Measurements from ENCODE around the gene TMC4. TPM values are rescaled to one million over a fixed set of nuclear protein-coding genes. Genes with fewer than 3 reads are reported as not detected.
"Not testable (repeated sequence)": the region's sequence is repeated elsewhere in the genome, so short reads cannot be mapped to it uniquely, and the experiment has no call there.

TMC4 gene
- total RNA-seq, 1 donor from 2014 or later = 198 TPM

- no peak for DNase-seq (ENCODE audit: low spot score)
Measured at GRCh38 chr19:54179262-54179852, 6.4 kb upstream of the TMC4 start.

- DNase-seq (ENCODE audit: low spot score) = no peak
Measured at GRCh38 chr19:54178581-54179261, 5.8 kb upstream of the TMC4 start.

- no peak for DNase-seq (ENCODE audit: low spot score)
Measured at GRCh38 chr19:54173951-54174834, 1.2 kb upstream of the TMC4 start.

GRCh38 chr19:54173359-54173699 is 369 bp upstream of the TMC4 start:
- no peak for DNase-seq (ENCODE audit: low spot score)

GRCh38 chr19:54171736-54172431 is 1.1 kb downstream of the TMC4 start:
- not testable (repeated sequence) for DNase-seq (ENCODE audit: low spot score)

- no peak for DNase-seq (ENCODE audit: low spot score)
Measured at GRCh38 chr19:54169149-54169740, 3.7 kb downstream of the TMC4 start.

GRCh38 chr19:54168174-54168917 is 4.6 kb downstream of the TMC4 start:
- DNase-seq (ENCODE audit: low spot score) = peak; percentile 93

- no peak for DNase-seq (ENCODE audit: low spot score)
Measured at GRCh38 chr19:54165222-54165621, 7.7 kb downstream of the TMC4 start.

- DNase-seq (ENCODE audit: low spot score) = peak; percentile 83
Measured at GRCh38 chr19:54164369-54165068, 8.4 kb downstream of the TMC4 start.

- DNase-seq (ENCODE audit: low spot score) = no peak
Measured at GRCh38 chr19:54162884-54163283, 10.1 kb downstream of the TMC4 start.

- peak; percentile 90 for DNase-seq (ENCODE audit: low spot score)
Measured at GRCh38 chr19:54162241-54162805, 10.6 kb downstream of the TMC4 start.

GRCh38 chr19:54160854-54161253 is 12.1 kb downstream of the TMC4 start:
- no peak for DNase-seq (ENCODE audit: low spot score)

GRCh38 chr19:54160182-54160811 is 12.7 kb downstream of the TMC4 start:
- DNase-seq (ENCODE audit: low spot score) = no peak

- peak; percentile 100 for DNase-seq (ENCODE audit: low spot score)
Measured at GRCh38 chr19:54159352-54160181, 13.4 kb downstream of the TMC4 start, which contains the start of gene LENG1. TSS of gene LENG1 (minus strand) at chr19:54159721. CDS start at chr19:54159695, 26 bp downstream.

- DNase-seq (ENCODE audit: low spot score) = no peak
Measured at GRCh38 chr19:54158812-54159351, 14.1 kb downstream of the TMC4 start.

- DNase-seq (ENCODE audit: low spot score) = no peak
Measured at GRCh38 chr19:54156953-54157352, 16.0 kb downstream of the TMC4 start.

GRCh38 chr19:54156490-54156889 is 16.5 kb downstream of the TMC4 start:
- no peak for DNase-seq (ENCODE audit: low spot score)

GRCh38 chr19:54155694-54156093 is 17.3 kb downstream of the TMC4 start:
- DNase-seq (ENCODE audit: low spot score) = no peak
